Measurements from ENCODE around the gene MNX1. TPM values are rescaled to one million over a fixed set of nuclear protein-coding genes. Genes with fewer than 3 reads are reported as not detected.

Gene MNX1
- total and polyA plus RNA-seq, 2 of the 4 experiments (the other 2 are of a cell fraction) = not detected

- in situ Hi-C loops (cut with MboI; ENCODE audit: low sequenced_read_pairs) (no loop called here), intact Hi-C loops (cut with micrococcal nuclease) (no loop called here), dilution Hi-C loops (cut with HindIII; ENCODE audit: low sequenced_read_pairs, unreplicated experiment) (no loop called here)
- no peak for TF ChIP-seq CHD1 (IDR thresholded peaks at IDR 0.05; ENCODE audit: low read depth, low read length)
- TF ChIP-seq ELK1 (IDR thresholded peaks at IDR 0.05; ENCODE audit: borderline replicate concordance, low read depth, low read length) = no peak
- no peak overlapping the region for H3K14ac ChIP-seq (replicated peaks; ENCODE audit: low read depth, low read length)
- no peak overlapping the region for H3K4me2 ChIP-seq (ENCODE audit: low read depth, low read length)
- H2AFZ ChIP-seq (replicated peaks; ENCODE audit: low read length, poor library complexity) = no peak overlapping the region
- no peak overlapping the region for H2BK15ac ChIP-seq (ENCODE audit: low read depth, low read length)
- no peak overlapping the region for H2BK120ac ChIP-seq (ENCODE audit: low read depth, low read length)
- POLR2A ChIA-PET (ENCODE audit: unreplicated experiment) = no interaction called here
- no peaks in the 10 kb centered on the region for H4K20me1 ChIP-seq (ENCODE audit: insufficient read depth, low read length)
- H3K56ac ChIP-seq (ENCODE audit: extremely low read depth, insufficient read depth, low read length) = no peak overlapping the region
- no peaks in the 10 kb centered on the region for H3K79me1 ChIP-seq (ENCODE audit: low read depth in 1 of 2, low read length in 2 of 2)
- H3K4ac ChIP-seq (ENCODE audit: low read depth, low read length) = no peak overlapping the region
- no peak overlapping the region for H3K9ac ChIP-seq (ENCODE audit: low read depth, low read length)
- 63% methylated on average over 9 of the region's 20 CpGs; no CpG with 5 or more reads in 1 of the 2 experiments for WGBS, 2 experiments (ENCODE audit: extremely low coverage in 2 of 2, insufficient read length in 1 of 2)
- H3K36me3 ChIP-seq (ENCODE audit: control insufficient read depth, insufficient read depth, low read length) = no peaks in the 10 kb centered on the region
- H2BK5ac ChIP-seq (ENCODE audit: low read depth, low read length, poor library complexity, severe bottlenecking) = no peak overlapping the region
- H3K9me1 ChIP-seq (ENCODE audit: insufficient read depth, low read length) = no peaks in the 10 kb centered on the region
- no peak overlapping the region for H3K27ac ChIP-seq (ENCODE audit: insufficient read depth, low read length)
- CTCF ChIA-PET = interaction anchor here (1.2 kb wide), 1 partner anchor 13 kb away, joined by 3 read pairs; no protein-coding TSS in a partner anchor
- no peak overlapping the region for H3K23ac ChIP-seq (ENCODE audit: low read depth, low read length)
- H2AK9ac ChIP-seq (replicated peaks; ENCODE audit: low read depth, low read length, poor library complexity) = no peak overlapping the region
- no peak overlapping the region for H4K91ac ChIP-seq (ENCODE audit: insufficient read depth, low read depth, low read length)
- H4K5ac ChIP-seq (ENCODE audit: low read depth, low read length) = no peak overlapping the region
- H3K4me3 ChIP-seq (ENCODE audit: insufficient read depth, low read depth, low read length) = no peak overlapping the region
- no peak overlapping the region for H4K8ac ChIP-seq (ENCODE audit: low read depth in 2 of 2, low read length in 2 of 2)
- H3K18ac ChIP-seq (ENCODE audit: low read depth, low read length) = no peak overlapping the region
- no peak overlapping the region for H2AK5ac ChIP-seq (ENCODE audit: low read depth, low read length)
- no peak overlapping the region for H2BK20ac ChIP-seq (ENCODE audit: low read depth, low read length)
- H3K4me1 ChIP-seq (ENCODE audit: control insufficient read depth, insufficient read depth, low read length) = no peaks in the 10 kb centered on the region
- ATAC-seq (ENCODE audit: low read depth) = no peak
- BruUV-seq (replicated peaks) = no TSS peak
- peaks cover 18% of the 10 kb centered on the region for H3K27me3 ChIP-seq (ENCODE audit: control insufficient read depth, insufficient read depth, low read length)
- DNase-seq = no peak
- H3K9me3 ChIP-seq (ENCODE audit: control insufficient read depth, insufficient read depth, low read length) = peaks cover 3% of the 10 kb centered on the region
Measured at GRCh38 chr7:157041514-157042277, 31.2 kb upstream of the MNX1 start.

Data from IMR-90 (cell line).